K562 (cell line): ENCODE data around the gene CNTROB. TPM values are rescaled to one million over a fixed set of nuclear protein-coding genes. Genes with fewer than 3 reads are reported as not detected.

Experiments
- ATAC-seq: fragments of 200-7000 bp; cut with Tn5 transposase; 3 replicates; pipeline ENCODE4 v1.9.1; 2020; ENCODE audit warnings: moderate library complexity
- BruUV-seq: library from RNA; stranded (reverse); fragments of 400-500 nt; replicated peaks from 2 replicates; lab custom pipeline; 2021; lab: Mats Ljungman, UMichigan
- CTCF ChIA-PET: fragments of 300-600 bp; formaldehyde crosslinking; extraction: SDS; loops from one replicate; lab custom pipeline; 2021; ENCODE audit warnings: low intra/inter-chr PET ratio; lab: Yijun Ruan, JAX
- POLR2A ChIA-PET: fragments of 300-600, 350-650 bp; sonication (Branson Sonifier 250); formaldehyde crosslinking; extraction: SDS; loops from one replicate; lab custom pipeline; 2021; ENCODE audit warnings: antibody characterized with exemption, inconsistent platforms; lab: Yijun Ruan, JAX
- DNase-seq, 4 experiments: peaks; one replicate each; pipeline versions ENCODE4 v3.0.0 to v3.0.0-alpha.2; 2011 to 2018; ENCODE audit warnings: low spot score in 3 of 4, mixed read lengths in 3 of 4; ENCODE audit errors: extremely low read depth in 1 of 4
- FAIRE-seq: peaks from 2 replicates; lab custom pipeline; 2011; peaks lifted over from hg19 to GRCh38; lab: Jason Lieb, UNC
- H2AFZ ChIP-seq: 2 replicates; pipeline ENCODE4 v1.6.0; 2011; ENCODE audit warnings: low read depth, low read length, control low read depth, inconsistent platforms
- H3K27ac ChIP-seq: fragments of 200-600 bp; 3 replicates; pipeline ENCODE4 v1.8.0; 2011; ENCODE audit warnings: low read depth, mild to moderate bottlenecking, control low read depth, inconsistent platforms, low read length, moderate library complexity, mixed read lengths; ENCODE audit errors: extremely low read depth
- H3K27me3 ChIP-seq, 2 experiments: fragments of 300-600 bp in 1 of 2; 2 replicates in 1 of 2; 3 replicates in 1 of 2; pipeline versions ENCODE4 v1.6.0 to v1.8.0; 2011; ENCODE audit warnings: inconsistent platforms in 2 of 2, low read length in 2 of 2, mild to moderate bottlenecking in 1 of 2, mixed read lengths in 1 of 2, moderate library complexity in 1 of 2; ENCODE audit not compliant: control insufficient read depth in 2 of 2, insufficient read depth in 2 of 2
- H3K36me3 ChIP-seq: fragments of 300-600 bp; 3 replicates; pipeline ENCODE4 v1.8.0; 2011; ENCODE audit warnings: mild to moderate bottlenecking, low read length, inconsistent platforms; ENCODE audit not compliant: control insufficient read depth, insufficient read depth
- H3K4me1 ChIP-seq, 2 experiments: fragments of 200-600 bp in 1 of 2; replicated peaks in 1 of 2; 2 replicates in 1 of 2; 3 replicates in 1 of 2; pipeline versions ENCODE4 v1.5.1 to v1.8.0; 2011; ENCODE audit warnings: inconsistent platforms in 2 of 2, low read length in 2 of 2, mild to moderate bottlenecking in 1 of 2, mixed read lengths in 1 of 2, moderate library complexity in 1 of 2; ENCODE audit not compliant: control insufficient read depth in 2 of 2, insufficient read depth in 2 of 2
- H3K4me2 ChIP-seq: 2 replicates; pipeline ENCODE4 v1.6.1; 2011; ENCODE audit warnings: low read length, control low read depth, inconsistent platforms, mixed read lengths; ENCODE audit not compliant: insufficient read depth
- H3K4me3 ChIP-seq: fragments of 200-600 bp; sonication (generic), shearing (Covaris generic); 2 replicates; pipeline ENCODE4 v1.5.1; 2016; ENCODE audit warnings: control low read depth, inconsistent platforms
- H3K79me2 ChIP-seq: fragments of 200-600 bp; 3 replicates; pipeline ENCODE4 v1.8.0; 2011; ENCODE audit warnings: low read length, inconsistent platforms; ENCODE audit not compliant: control insufficient read depth, insufficient read depth
- H3K9ac ChIP-seq, 2 experiments: 2 replicates each; pipeline versions ENCODE4 v1.6.0 to v1.6.1; 2011; ENCODE audit warnings: low read depth in 2 of 2, low read length in 2 of 2, control low read depth in 1 of 2, inconsistent platforms in 1 of 2, mild to moderate bottlenecking in 1 of 2, mixed read lengths in 1 of 2; ENCODE audit not compliant: insufficient read depth in 1 of 2
- H3K9me1 ChIP-seq: one replicate; pipeline ENCODE4 v1.6.0; 2011; ENCODE audit warnings: inconsistent platforms, mild to moderate bottlenecking, low read length, moderate library complexity; ENCODE audit not compliant: control insufficient read depth, insufficient read depth
- H3K9me3 ChIP-seq: replicated peaks from 2 replicates; pipeline ENCODE4 v1.5.1; 2011; ENCODE audit warnings: low read depth, low read length, inconsistent platforms; ENCODE audit not compliant: control insufficient read depth, insufficient read depth
- H4K20me1 ChIP-seq: replicated peaks from 2 replicates; pipeline ENCODE4 v1.6.1; 2011; ENCODE audit warnings: low read length, inconsistent platforms, mixed read lengths; ENCODE audit not compliant: control insufficient read depth, insufficient read depth
- ARID3B ChIP-seq: fragments of 250-450 bp; sonication (Bioruptor Pico); IDR thresholded peaks from 2 replicates; pipeline ENCODE4 v1.4.0; 2020; ENCODE audit warnings: borderline replicate concordance
- ARID4B ChIP-seq: sonication (generic); formaldehyde crosslinking; IDR thresholded peaks from 2 replicates; pipeline ENCODE4 v1.8.0; 2022; ENCODE audit warnings: mild to moderate bottlenecking, missing genetic modification reagents
- CBFB ChIP-seq: sonication (generic); formaldehyde crosslinking; IDR thresholded peaks from 2 replicates; pipeline ENCODE4 v1.4.0; 2020; ENCODE audit warnings: mild to moderate bottlenecking, missing genetic modification reagents
- CC2D1A ChIP-seq: fragments of 450-650 bp; IDR thresholded peaks from 2 replicates; pipeline ENCODE4 v1.6.1; 2017; ENCODE audit warnings: mild to moderate bottlenecking
- E2F3 ChIP-seq: fragments of 250-450 bp; sonication (Bioruptor Pico); IDR thresholded peaks from 2 replicates; pipeline ENCODE4 v1.4.0; 2020; ENCODE audit warnings: mild to moderate bottlenecking
- EHMT2 ChIP-seq: fragments of 450-650 bp; IDR thresholded peaks from 2 replicates; pipeline ENCODE4 v1.6.1; 2018; ENCODE audit warnings: antibody characterized with exemption
- GABPB2 ChIP-seq: fragments of 250-450 bp; sonication (Bioruptor Pico); conservative IDR thresholded peaks from 2 replicates; pipeline ENCODE4 v1.5.1; 2021; ENCODE audit warnings: mild to moderate bottlenecking
- LEF1 ChIP-seq: fragments of 450-650 bp; IDR thresholded peaks from 2 replicates; pipeline ENCODE4 v1.6.1; 2016; ENCODE audit warnings: mild to moderate bottlenecking
- PCBP1 ChIP-seq: fragments of 200-400 bp; formaldehyde crosslinking; IDR thresholded peaks from 2 replicates; pipeline ENCODE4 v1.6.1; 2018; ENCODE audit warnings: mild to moderate bottlenecking, low read depth, low read length; ENCODE audit not compliant: poor library complexity, severe bottlenecking
- WGBS: fragments of 100-300 bp; shearing (Covaris generic); methylation state at CpG from one replicate; pipeline ENCODE4 v1.1.6; 2016; ENCODE audit warnings: low coverage, mixed read lengths; ENCODE audit not compliant: insufficient coverage; ENCODE audit errors: missing lambda C conversion rate; 5-methylcytosine and 5-hydroxymethylcytosine counted together
- in situ Hi-C: fragments of 300-500 bp; cut with MboI; formaldehyde crosslinking; loops from 4 replicates; pipeline ENCODE4 v1.15.0; 2018; ENCODE audit warnings: inconsistent platforms, mixed read lengths
- intact Hi-C: fragments of 100-400 bp; cut with micrococcal nuclease; formaldehyde crosslinking; loops from 2 replicates; pipeline ENCODE4 v1.14.2; 2022
- polyA plus RNA-seq, 8 experiments: library from polyadenylated mRNA; depleted of rRNA in 4 of 8; stranded (reverse) in 5 of 8; unstranded in 3 of 8; fragments of >200 nt; fragmentation: Nextera tagmentation in 2 of 8; fragmentation: Illumina TruSeq in 1 of 8; extraction: Ambion mirVana in 2 of 8; extraction: Trizol in 1 of 8; gene quantifications; 2 replicates each; pipeline versions ENCODE4 v1.2.1 to v1.2.3, GENCODE V29; 2011 to 2014; ENCODE audit warnings: inconsistent platforms in 1 of 8, missing spikeins in 1 of 8
- total RNA-seq, 7 experiments: library from RNA; depleted of rRNA in 6 of 7; stranded (reverse); fragments of >200 nt in 6 of 7; fragmentation: Illumina TruSeq in 2 of 7; extraction: Trizol in 2 of 7; gene quantifications; 2 replicates each; pipeline versions ENCODE4 v1.2.1 to v1.2.3, GENCODE V29; 2011 to 2021; ENCODE audit warnings: low replicate concordance in 1 of 7
- TF ChIP-seq, protein P1 (sequence below), 2 experiments: fragments of 450-650 bp in 1 of 2; IDR thresholded peaks; 2 replicates each; pipeline ENCODE4 v1.6.1; 2011 to 2017; ENCODE audit warnings: low read depth in 2 of 2, antibody characterized with exemption in 1 of 2, borderline replicate concordance in 1 of 2, low read length in 1 of 2, mild to moderate bottlenecking in 1 of 2, mixed read lengths in 1 of 2; ENCODE audit not compliant: control insufficient read depth in 1 of 2

CNTROB gene
- total and polyA plus RNA-seq, 9 of the 15 experiments (the other 6 are each of a cell fraction or from before 2014, with no cell fraction given), result 1.9 to 33.3 (median 23.0) TPM

GRCh38 chr17:7931709-7932482, at the start of gene CNTROB, which contains the start of gene TRAPPC1 (continued):
- TF ChIP-seq ARID4B (CRISPR knock-in tag) (no peak), E2F3 (CRISPR knock-in tag) (no peak)
- TF ChIP-seq, all 486 proteins: peak for 97

DNA sequence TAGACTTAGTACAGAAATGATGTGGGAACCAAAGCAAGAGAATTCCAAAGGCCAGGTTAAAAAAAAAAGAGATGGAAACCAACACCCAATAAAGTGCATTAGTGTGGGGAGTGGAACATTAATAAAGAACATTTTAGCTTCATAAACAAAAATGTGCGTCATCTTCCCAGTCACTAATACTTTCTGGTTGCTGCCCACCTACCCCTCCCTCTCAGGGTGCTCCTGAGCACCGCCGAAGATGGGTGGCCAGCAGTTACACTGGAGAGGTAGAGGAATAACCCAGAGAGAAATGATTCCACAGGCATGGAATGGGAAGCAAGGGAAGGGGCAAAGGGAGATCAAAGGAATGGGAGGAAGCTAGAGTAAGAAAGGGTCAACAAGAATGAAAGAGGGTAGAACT, 49.4 kb upstream of the CNTROB start:
- no peak for ATAC-seq
- no TSS peak for BruUV-seq
- Histone ChIP-seq H3K36me3 (peaks cover 30% of the 10 kb centered on the region; the same call in 2 of the 3 replicates), H3K9me1 (no peaks in the 10 kb centered on the region), H2AFZ (no peak overlapping the region), H3K4me2 (peak overlapping the region; percentile 58), H3K79me2 (peaks cover 40% of the 10 kb centered on the region), H3K4me1 (peaks cover 23 to 31% of the 10 kb centered on the region in 2 experiments), H3K9ac (0 out of 4 replicates have a peak overlapping the region, but pooled peaks of 1 of the 2 experiments have one; percentile 28), H3K27me3 (no peaks in the 10 kb centered on the region), H3K9me3 (no peaks in the 10 kb centered on the region), H4K20me1 (no peaks in the 10 kb centered on the region), H3K4me3 (no peak overlapping the region), H3K27ac (no peak overlapping the region; the same call in 2 of the 3 replicates)
- in situ Hi-C loops, result no loop called here
- intact Hi-C loops, result no loop called here
- CTCF ChIA-PET, result no interaction called here
- no peak for DNase-seq
- POLR2A ChIA-PET, result interaction anchor here (0.5 to 2.1 kb wide), 7 partner anchors 9 to 316 kb away, joined by 3 to 13 read pairs (median 3); partner anchors contain the start of genes KDM6B and NAA38
- peak; percentile 46 for FAIRE-seq
- 61% methylated on average over 3 of the region's 3 CpGs for WGBS
- TF ChIP-seq GABPB2 (CRISPR knock-in tag), result no peak
- no peak for TF ChIP-seq ARID3B (CRISPR knock-in tag)
- TF ChIP-seq CBFB, result no peak
- TF ChIP-seq CC2D1A, result no peak
- TF ChIP-seq LEF1, result no peak
- TF ChIP-seq PCBP1, result no peak
- TF ChIP-seq, protein P1, sequence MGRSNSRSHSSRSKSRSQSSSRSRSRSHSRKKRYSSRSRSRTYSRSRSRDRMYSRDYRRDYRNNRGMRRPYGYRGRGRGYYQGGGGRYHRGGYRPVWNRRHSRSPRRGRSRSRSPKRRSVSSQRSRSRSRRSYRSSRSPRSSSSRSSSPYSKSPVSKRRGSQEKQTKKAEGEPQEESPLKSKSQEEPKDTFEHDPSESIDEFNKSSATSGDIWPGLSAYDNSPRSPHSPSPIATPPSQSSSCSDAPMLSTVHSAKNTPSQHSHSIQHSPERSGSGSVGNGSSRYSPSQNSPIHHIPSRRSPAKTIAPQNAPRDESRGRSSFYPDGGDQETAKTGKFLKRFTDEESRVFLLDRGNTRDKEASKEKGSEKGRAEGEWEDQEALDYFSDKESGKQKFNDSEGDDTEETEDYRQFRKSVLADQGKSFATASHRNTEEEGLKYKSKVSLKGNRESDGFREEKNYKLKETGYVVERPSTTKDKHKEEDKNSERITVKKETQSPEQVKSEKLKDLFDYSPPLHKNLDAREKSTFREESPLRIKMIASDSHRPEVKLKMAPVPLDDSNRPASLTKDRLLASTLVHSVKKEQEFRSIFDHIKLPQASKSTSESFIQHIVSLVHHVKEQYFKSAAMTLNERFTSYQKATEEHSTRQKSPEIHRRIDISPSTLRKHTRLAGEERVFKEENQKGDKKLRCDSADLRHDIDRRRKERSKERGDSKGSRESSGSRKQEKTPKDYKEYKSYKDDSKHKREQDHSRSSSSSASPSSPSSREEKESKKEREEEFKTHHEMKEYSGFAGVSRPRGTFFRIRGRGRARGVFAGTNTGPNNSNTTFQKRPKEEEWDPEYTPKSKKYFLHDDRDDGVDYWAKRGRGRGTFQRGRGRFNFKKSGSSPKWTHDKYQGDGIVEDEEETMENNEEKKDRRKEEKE (IDR thresholded peaks at IDR 0.05; ENCODE audit: borderline replicate concordance in 1 of 2, control insufficient read depth in 1 of 2, low read depth in 2 of 2, low read length in 1 of 2), result no peak
- no peak for TF ChIP-seq EHMT2
